GM19463 (cell line): ENCODE results near the gene REG4.

Experiments used
- ATAC-seq: cut with Tn5 transposase; IDR thresholded peaks from one replicate; pipeline ENCODE4 v1.9.1; 2021; ENCODE audit warnings: mild to moderate bottlenecking, moderate library complexity; ENCODE audit not compliant: unreplicated experiment

The REG4 gene

DNA sequence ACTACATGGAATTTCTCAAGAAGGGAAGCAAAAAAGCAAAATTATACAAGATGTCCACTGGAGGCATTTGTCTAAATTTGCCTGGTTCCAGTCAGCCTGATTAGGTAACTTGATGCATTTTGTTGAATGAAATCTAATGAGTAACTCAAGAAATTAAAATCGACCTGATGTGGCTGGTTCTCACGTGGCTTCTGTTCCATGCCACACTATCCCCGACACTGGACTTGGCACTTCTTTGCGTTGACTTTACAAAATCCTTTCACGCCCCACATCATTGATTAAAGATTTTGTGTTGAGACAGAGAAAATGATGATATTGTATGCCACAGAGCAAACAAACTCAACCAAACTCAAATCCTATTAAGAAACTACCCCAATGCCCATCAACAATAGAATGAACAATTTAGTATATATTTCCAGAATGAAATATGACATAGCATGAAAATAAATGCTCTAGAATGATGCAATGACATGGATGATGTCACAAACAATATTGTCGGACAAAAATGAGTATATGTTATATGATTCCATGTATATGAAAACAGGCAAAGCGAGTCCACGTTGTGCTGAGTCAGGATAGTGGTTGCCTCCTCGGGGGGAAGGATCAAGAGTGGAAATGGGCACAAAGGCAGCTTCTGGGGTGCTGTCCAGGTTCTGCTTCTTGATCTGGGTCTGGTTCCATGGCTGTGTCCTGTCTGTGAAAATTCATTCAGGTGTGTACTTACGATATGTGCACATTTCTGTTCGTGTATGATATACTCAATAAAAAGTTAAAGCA is 29.6 kb downstream of the REG4 start:
- ATAC-seq, result no peak

DNA sequence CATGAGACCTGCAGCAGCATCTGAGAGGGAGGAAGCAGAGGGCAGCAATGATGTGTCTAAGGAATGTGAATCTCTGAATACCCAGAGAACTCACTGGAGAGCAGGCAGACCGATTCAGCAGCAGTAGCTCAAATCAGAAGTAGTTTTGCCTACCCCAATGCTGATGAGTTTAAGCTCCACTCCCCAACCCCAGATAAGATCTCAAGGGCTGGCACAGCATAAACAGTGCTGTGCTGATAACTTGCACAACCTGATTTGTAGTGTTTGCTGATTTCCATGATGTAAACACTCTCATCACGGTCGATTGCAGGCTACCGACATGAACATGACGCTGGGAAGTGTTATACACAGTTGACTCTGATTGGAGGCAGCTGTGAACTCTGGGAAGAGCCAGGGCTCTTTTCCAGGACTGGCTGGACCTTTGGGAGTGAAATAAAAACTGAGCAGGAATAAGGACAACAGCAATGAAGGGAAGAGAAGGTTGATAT is 31.3 kb downstream of the REG4 start:
- ATAC-seq, result no peak

GRCh38 chr1:119778886-119779560 is 32.2 kb downstream of the REG4 start:
- no peak for ATAC-seq

DNA sequence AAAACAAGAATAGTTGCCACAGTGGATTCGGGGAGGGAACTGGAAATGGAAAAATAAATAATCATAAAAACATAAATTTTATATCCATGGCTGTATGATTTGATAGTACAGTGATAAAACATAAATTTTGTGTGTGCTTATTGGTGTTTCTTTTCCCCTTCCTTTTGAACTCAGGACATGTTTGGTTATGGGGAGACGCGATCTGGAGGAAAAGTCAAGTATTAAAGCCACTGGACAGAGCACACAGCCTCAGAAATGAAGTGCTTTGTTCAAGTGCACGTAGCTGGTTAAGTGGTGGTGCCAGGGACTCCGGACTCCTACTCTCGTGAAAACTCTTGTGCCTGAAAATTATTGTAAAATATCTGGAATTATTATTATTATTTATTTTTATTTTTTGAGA is 32.9 kb downstream of the REG4 start:
- ATAC-seq, result no peak

- no peak for ATAC-seq
Observed at GRCh38 chr1:119774746-119775490, 36.3 kb downstream of the REG4 start.

- no peak for ATAC-seq
Observed at GRCh38 chr1:119773711-119774241, 37.5 kb downstream of the REG4 start.

DNA sequence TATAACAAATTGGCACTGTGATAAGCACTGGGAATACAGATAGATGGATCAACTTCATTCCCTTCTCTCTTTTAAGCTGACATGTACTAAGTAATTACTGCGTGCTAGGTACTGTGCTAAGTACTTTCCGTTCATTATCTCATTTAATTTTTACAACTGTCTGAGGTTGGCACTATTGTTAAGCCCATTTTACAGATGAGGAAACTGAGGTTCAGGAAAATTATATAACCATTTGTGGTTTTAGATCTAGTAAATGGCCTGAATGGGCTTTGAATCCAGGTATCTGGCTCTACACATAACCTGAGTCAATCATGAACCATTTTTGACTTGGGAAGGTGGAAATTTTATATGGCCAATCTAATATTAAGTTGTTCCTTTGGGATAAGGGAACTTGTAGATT is 39.0 kb downstream of the REG4 start:
- ATAC-seq, result no peak

GRCh38 chr1:119771770-119772169 is 39.5 kb downstream of the REG4 start:
- no peak for ATAC-seq

- no peak for ATAC-seq
Observed at GRCh38 chr1:119771016-119771415, 40.2 kb downstream of the REG4 start.

DNA sequence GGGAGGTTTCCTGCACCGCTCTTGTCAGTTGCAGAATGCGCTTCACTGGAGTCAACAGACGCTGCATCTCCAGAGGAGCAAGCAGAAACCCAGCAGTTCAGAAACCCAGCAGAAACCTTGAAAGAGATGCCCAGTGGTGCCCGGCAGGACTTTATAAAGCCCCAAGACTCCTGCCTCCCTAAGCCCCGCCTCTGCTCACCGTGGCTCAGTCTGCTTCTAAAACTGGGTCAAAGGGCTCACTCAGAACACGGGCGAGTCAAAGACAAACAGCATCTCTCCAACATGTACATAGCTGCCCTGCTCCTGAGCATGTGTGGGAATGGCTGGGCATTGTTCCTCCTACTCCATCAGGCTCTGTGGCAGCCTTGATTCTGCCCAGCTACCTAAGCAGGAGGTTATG is 42.5 kb downstream of the REG4 start, which contains the start of gene HMGCS2:
HMGCS2 (minus strand) TSS at position 128 of the 400 bp plus-strand sequence; CDS start at position 67, 61 bp downstream.
- ATAC-seq, result no peak

- no peak for ATAC-seq
Observed at GRCh38 chr1:119767486-119767885, 43.8 kb downstream of the REG4 start.

DNA sequence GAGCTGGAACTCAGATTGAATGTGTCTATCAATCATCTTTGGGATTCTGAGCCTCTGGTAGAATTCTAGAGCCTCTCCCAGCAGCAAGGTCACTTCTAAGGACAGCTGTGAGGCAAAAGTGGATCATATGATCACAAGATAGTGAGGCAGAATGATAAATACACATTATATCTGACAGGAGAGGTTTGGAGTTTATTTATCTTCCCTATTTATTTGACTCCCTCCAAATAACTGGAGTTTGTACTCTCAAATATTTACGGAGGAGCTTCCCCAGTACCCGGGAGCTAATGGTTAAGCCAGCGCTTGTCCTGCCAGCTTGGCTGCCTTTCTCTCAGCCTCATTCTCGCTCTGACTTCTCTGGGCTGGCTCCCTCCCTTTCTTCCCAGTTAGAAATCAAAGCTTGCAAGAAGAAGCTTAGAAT is 44.9 kb downstream of the REG4 start:
- no peak for ATAC-seq

DNA sequence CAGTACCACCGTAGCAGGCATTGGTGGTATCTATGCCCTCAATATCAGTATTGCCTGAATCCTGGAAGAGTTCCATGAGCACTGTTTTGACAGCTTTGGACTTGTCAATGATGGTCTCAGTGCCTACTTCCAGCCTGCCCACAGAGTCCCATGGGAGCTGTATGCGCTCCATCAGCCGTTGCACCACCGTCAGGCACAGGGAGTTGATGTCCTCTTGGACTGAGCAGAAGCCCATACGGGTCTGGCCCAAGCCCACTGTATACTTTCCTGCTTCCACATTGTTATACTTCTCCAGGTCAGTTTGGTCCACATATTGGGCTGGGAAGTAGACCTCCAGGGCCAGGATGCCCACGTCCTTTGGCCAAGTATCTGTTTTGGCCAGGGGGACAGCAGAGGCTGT is 47.0 kb downstream of the REG4 start:
- ATAC-seq, result no peak

GRCh38 chr1:119762953-119763352 is 48.3 kb downstream of the REG4 start:
- ATAC-seq, result no peak

GRCh38 chr1:119762409-119762808 is 48.9 kb downstream of the REG4 start:
- no peak for ATAC-seq

GRCh38 chr1:119758584-119758983 is 52.7 kb downstream of the REG4 start:
- ATAC-seq, result no peak

DNA sequence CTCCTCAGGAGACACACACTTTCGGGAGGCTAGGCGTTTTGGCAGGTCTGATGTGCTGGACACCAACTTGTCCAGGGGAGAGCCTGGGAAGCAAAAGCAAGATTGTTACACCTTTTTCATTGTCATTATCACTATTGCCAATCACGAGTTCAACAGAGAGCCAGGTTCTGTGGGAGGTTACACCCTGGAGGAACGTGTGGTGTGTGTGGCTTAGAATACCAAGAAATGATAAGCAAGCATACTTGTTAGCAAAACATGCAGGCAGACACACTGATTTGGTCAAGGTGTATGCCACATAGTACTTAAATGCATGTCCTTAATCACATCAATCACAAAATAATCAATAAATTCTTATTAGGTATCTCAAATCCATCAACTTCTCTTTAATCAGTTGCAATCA is 58.7 kb downstream of the REG4 start:
- ATAC-seq, result no peak

DNA sequence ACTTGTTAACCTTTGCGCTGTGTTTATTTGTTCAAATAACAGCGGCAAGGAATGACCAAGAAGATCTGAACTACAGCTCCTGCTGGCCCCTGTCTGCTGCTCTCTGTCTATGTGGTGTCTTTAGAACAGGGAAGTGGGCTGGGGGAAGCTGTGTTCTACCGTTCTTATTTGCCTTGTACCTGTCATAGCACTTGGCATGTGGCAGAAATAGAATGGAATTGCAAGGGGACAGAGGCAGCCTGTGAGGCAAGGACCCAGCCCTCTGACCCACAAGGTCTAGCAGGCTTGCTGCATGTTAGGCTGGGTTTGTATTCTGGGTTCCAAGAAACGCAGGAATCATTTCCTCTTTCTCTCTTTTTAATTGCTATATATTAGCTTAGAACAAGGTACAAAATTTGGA is 63.2 kb downstream of the REG4 start:
- ATAC-seq, result no peak

GRCh38 chr1:119747451-119747850 is 63.8 kb downstream of the REG4 start:
- no peak for ATAC-seq

DNA sequence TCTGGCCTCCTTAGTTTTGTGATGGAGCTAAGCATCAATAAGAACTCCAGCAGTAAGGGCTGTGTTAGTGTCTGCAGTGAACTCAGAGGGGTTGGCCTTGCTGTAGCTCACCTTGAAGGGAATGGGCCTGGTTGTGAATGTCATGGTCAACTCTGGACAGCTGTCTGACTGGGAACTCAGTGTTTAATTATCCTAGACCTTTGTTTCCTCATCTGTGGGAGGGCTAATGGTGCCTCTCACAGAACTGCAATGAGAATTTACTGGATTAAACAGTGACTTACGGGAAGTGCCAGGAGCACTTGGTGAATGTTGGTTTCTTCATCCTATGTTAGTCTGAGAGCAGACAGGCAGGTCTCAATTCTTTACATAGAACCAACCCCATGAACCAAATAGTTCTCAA is 66.2 kb downstream of the REG4 start:
- no peak for ATAC-seq

GRCh38 chr1:119744598-119744942 is 66.7 kb downstream of the REG4 start:
- ATAC-seq, result no peak
